MM.1S (cell line): ENCODE measurements around the gene SSBP2.

ENCODE experiments used
- DNase-seq: peaks from one replicate; pipeline ENCODE4 v3.0.0-alpha.2; 2015
- H2AFZ ChIP-seq: fragments of 300-600 bp; sonication (generic); 2 replicates; pipeline ENCODE4 v1.6.0; 2016; ENCODE audit warnings: antibody characterized with exemption, low read length
- H3F3A ChIP-seq: fragments of 300-600 bp; sonication (generic); 2 replicates; pipeline ENCODE4 v1.6.1; 2016; ENCODE audit warnings: mild to moderate bottlenecking, antibody characterized with exemption, low read length, moderate library complexity, mixed read lengths; ENCODE audit not compliant: insufficient read depth
- H3K27ac ChIP-seq: fragments of 300-600 bp; sonication (generic); 2 replicates; pipeline ENCODE4 v1.5.1; 2016; ENCODE audit warnings: mild to moderate bottlenecking, low read length
- H3K27me3 ChIP-seq: fragments of 300-600 bp; sonication (generic); replicated peaks from 2 replicates; pipeline ENCODE4 v1.6.0; 2016; ENCODE audit warnings: low read length; ENCODE audit not compliant: insufficient read depth
- H3K36me3 ChIP-seq: fragments of 300-600 bp; sonication (generic); replicated peaks from 2 replicates; pipeline ENCODE4 v1.6.1; 2016; ENCODE audit warnings: mild to moderate bottlenecking, low read length, mixed read lengths; ENCODE audit not compliant: insufficient read depth
- H3K4me1 ChIP-seq: fragments of 300-600 bp; sonication (generic); 2 replicates; pipeline ENCODE4 v1.6.1; 2016; ENCODE audit warnings: low read length, mixed read lengths
- H3K4me2 ChIP-seq: fragments of 300-600 bp; sonication (generic); 2 replicates; pipeline ENCODE4 v1.6.0; 2016; ENCODE audit warnings: low read depth, low read length
- H3K4me3 ChIP-seq: fragments of 300-600 bp; sonication (generic); 2 replicates; pipeline ENCODE4 v1.5.1; 2016; ENCODE audit warnings: low read length, mixed read lengths
- H3K79me2 ChIP-seq: fragments of 300-600 bp; sonication (generic); 2 replicates; pipeline ENCODE4 v1.6.1; 2016; ENCODE audit warnings: mixed run types, low read length, mixed read lengths
- H3K9ac ChIP-seq: fragments of 300-600 bp; sonication (generic); 2 replicates; pipeline ENCODE4 v1.6.1; 2016; ENCODE audit warnings: low read length, mixed read lengths
- H3K9me2 ChIP-seq: fragments of 300-600 bp; sonication (generic); replicated peaks from 2 replicates; pipeline ENCODE4 v1.6.1; 2016; ENCODE audit warnings: mild to moderate bottlenecking, low read length, mixed read lengths; ENCODE audit not compliant: insufficient read depth
- H3K9me3 ChIP-seq: fragments of 300-600 bp; sonication (generic); replicated peaks from 2 replicates; pipeline ENCODE4 v1.6.1; 2016; ENCODE audit warnings: mild to moderate bottlenecking, low read length, mixed read lengths; ENCODE audit not compliant: insufficient read depth
- H4K20me1 ChIP-seq: fragments of 300-600 bp; sonication (generic); 2 replicates; pipeline ENCODE4 v1.6.1; 2016; ENCODE audit warnings: mild to moderate bottlenecking, low read length, moderate library complexity, mixed read lengths; ENCODE audit not compliant: insufficient read depth
- EZH2 ChIP-seq: fragments of 300-600 bp; sonication (generic); optimal IDR thresholded peaks from 2 replicates; pipeline ENCODE3; 2017; ENCODE audit warnings: low read depth, mild to moderate bottlenecking, antibody characterized with exemption, low read length, mixed read lengths
- EZH2phosphoT487 ChIP-seq: fragments of 300-600 bp; sonication (generic); IDR thresholded peaks from 2 replicates; pipeline ENCODE4 v1.6.1; 2018; ENCODE audit warnings: antibody characterized with exemption, low read length
- TF ChIP-seq, protein P1 (sequence below): fragments of 300-600 bp; sonication (generic); IDR thresholded peaks from 2 replicates; pipeline ENCODE4 v1.5.1; 2016; ENCODE audit warnings: antibody characterized with exemption, low read length, mixed read lengths

SSBP2 gene

DNA sequence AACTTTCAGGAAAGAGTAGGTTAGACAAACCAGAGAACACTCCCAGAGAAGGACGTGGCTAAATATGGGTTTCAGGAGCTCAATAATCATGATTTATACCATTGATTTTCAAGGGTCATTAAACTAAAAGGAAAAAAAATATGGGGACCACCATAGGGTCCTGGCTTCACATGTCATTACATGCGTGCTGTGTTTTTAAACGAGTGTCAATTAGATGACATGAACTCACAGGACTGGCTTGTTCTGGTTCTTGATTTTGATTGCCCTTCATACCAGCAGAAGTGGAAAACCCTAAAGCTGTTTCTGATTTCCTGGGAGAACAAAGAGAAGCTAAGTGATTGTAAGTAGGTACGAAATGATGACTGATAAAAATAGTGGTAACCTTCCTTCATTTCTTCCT lies 362.7 kb downstream of the SSBP2 start:
- Histone ChIP-seq H3K27me3 (no peaks in the 10 kb centered on the region), H3K9me2 (no peaks in the 10 kb centered on the region), H3K9ac (no peak overlapping the region), H3K27ac (no peak overlapping the region), H2AFZ (no peak overlapping the region), H3F3A (no peaks in the 10 kb centered on the region), H3K36me3 (no peaks in the 10 kb centered on the region), H3K4me1 (no peaks in the 10 kb centered on the region), H3K9me3 (no peaks in the 10 kb centered on the region), H3K4me2 (no peak overlapping the region), H3K4me3 (no peak overlapping the region), H3K79me2 (no peaks in the 10 kb centered on the region), H4K20me1 (no peaks in the 10 kb centered on the region)
- TF ChIP-seq, protein P1, sequence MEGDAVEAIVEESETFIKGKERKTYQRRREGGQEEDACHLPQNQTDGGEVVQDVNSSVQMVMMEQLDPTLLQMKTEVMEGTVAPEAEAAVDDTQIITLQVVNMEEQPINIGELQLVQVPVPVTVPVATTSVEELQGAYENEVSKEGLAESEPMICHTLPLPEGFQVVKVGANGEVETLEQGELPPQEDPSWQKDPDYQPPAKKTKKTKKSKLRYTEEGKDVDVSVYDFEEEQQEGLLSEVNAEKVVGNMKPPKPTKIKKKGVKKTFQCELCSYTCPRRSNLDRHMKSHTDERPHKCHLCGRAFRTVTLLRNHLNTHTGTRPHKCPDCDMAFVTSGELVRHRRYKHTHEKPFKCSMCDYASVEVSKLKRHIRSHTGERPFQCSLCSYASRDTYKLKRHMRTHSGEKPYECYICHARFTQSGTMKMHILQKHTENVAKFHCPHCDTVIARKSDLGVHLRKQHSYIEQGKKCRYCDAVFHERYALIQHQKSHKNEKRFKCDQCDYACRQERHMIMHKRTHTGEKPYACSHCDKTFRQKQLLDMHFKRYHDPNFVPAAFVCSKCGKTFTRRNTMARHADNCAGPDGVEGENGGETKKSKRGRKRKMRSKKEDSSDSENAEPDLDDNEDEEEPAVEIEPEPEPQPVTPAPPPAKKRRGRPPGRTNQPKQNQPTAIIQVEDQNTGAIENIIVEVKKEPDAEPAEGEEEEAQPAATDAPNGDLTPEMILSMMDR, result no peak
- TF ChIP-seq EZH2 (no peak), EZH2phosphoT487 (no peak)
- DNase-seq, result no peak

DNA sequence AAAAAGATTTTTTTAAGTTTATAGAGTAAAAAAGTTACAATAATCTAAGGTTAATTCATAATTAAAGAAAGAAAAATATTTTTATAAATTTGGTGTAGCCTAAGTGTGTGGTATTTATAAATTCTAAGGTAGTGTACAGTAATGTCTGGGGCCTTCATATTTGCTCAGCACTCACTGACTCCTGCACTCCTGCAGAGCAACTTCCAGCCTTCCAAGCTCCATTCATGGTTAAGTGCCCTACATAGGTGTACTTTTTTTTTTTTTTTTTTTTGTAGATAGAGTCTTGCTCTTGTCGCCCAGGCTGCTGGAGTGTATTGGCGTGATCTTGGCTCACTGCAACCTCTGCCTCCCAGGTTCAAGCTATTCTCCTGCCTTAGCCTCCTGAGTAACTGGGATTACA lies 367.0 kb downstream of the SSBP2 start:
- H3K36me3 ChIP-seq, result no peaks in the 10 kb centered on the region
- TF ChIP-seq EZH2 (no peak), EZH2phosphoT487 (no peak)
- TF ChIP-seq, protein P1, result no peak

DNA sequence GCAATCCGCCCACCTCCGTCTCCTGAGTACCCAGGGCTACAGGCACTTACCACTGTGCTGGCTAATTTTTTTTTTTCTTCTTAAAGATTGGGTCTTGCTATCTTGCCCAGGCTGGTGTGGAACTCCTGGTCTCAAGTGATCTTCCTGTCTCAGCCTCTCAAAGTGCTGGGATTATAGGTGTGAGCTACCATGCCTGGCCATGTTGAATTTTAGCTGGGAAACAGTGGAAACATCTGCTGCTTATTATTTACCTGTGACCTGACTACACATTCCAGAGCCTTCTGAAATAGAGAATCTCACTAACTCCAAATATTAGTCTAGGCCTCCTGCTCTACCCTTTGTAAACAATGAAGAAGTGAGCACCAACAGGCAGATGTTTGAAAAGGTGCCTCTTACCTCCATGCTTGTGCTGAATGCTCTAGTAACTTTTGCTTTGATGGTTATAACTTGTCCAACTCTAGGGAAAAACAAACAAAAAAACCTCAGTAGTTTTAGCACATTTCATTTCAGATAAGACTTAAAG lies 379.5 kb downstream of the SSBP2 start:
- no peaks in the 10 kb centered on the region for H3K79me2 ChIP-seq
- H3K9ac ChIP-seq, result no peak overlapping the region
- H3K4me2 ChIP-seq, result no peak overlapping the region
- no peak overlapping the region for H3K4me3 ChIP-seq
- H3K27me3 ChIP-seq, result no peaks in the 10 kb centered on the region
- DNase-seq, result no peak
- no peaks in the 10 kb centered on the region for H4K20me1 ChIP-seq
- H3K9me2 ChIP-seq, result no peaks in the 10 kb centered on the region
- no peak overlapping the region for H2AFZ ChIP-seq
- TF ChIP-seq EZH2 (no peak), EZH2phosphoT487 (no peak)
- TF ChIP-seq, protein P1, result no peak
- no peak overlapping the region for H3K27ac ChIP-seq
- no peaks in the 10 kb centered on the region for H3K9me3 ChIP-seq
- no peaks in the 10 kb centered on the region for H3F3A ChIP-seq
- no peaks in the 10 kb centered on the region for H3K36me3 ChIP-seq
- H3K4me1 ChIP-seq, result no peaks in the 10 kb centered on the region; the same call in 1 of the 2 replicates

More for the DNA sequence above, 367.0 kb downstream of the SSBP2 start:
- no peak for DNase-seq
- Histone ChIP-seq H3K4me2 (no peak overlapping the region), H3F3A (no peaks in the 10 kb centered on the region), H3K9me3 (no peaks in the 10 kb centered on the region), H3K9me2 (no peaks in the 10 kb centered on the region), H3K4me1 (no peaks in the 10 kb centered on the region), H2AFZ (no peak overlapping the region), H3K79me2 (no peaks in the 10 kb centered on the region), H4K20me1 (no peaks in the 10 kb centered on the region), H3K27me3 (no peaks in the 10 kb centered on the region), H3K9ac (no peak overlapping the region), H3K4me3 (no peak overlapping the region), H3K27ac (no peak overlapping the region)
